HEK293 (cell line): ENCODE measurements around the gene HOXD12.

Experiments
- CTCF ChIA-PET: fragments of 350-600 bp; formaldehyde crosslinking; extraction: SDS; loops from one replicate; lab custom pipeline; 2021; ENCODE audit warnings: antibody characterized with exemption; lab: Yijun Ruan, JAX
- POLR2A ChIA-PET: fragments of 300-600 bp; formaldehyde crosslinking; extraction: SDS; loops from one replicate; lab custom pipeline; 2020; ENCODE audit warnings: antibody characterized with exemption, inconsistent platforms; lab: Yijun Ruan, JAX
- H3K27ac ChIP-seq: fragments of 200-500 bp; sonication (Bioruptor generic); 2 replicates; pipeline ENCODE4 v1.5.1; 2014; ENCODE audit warnings: low read depth, low read length, control low read depth, inconsistent platforms; ENCODE audit errors: extremely low read depth
- H3K36me3 ChIP-seq, 2 experiments: fragments of 200-500 bp in 1 of 2; sonication (Bioruptor generic) in 1 of 2; 1 replicate in 1 of 2; 2 replicates in 1 of 2; pipeline ENCODE4 v1.5.1; 2014 to 2017; ENCODE audit warnings: inconsistent platforms in 2 of 2, low read length in 2 of 2; ENCODE audit not compliant: control insufficient read depth in 2 of 2, insufficient read depth in 1 of 2
- H3K4me1 ChIP-seq: fragments of 200-500 bp; sonication (Bioruptor generic); 2 replicates; pipeline ENCODE4 v1.5.1; 2014; ENCODE audit warnings: mild to moderate bottlenecking, low read length, inconsistent platforms; ENCODE audit not compliant: control insufficient read depth, insufficient read depth
- H3K4me3 ChIP-seq: 2 replicates; pipeline ENCODE4 v1.5.1; 2011; ENCODE audit warnings: low read depth, mild to moderate bottlenecking, control low read depth, low read length, moderate library complexity
- H3K9me3 ChIP-seq: fragments of 200-500 bp; sonication (Bioruptor generic); 2 replicates; pipeline ENCODE4 v1.5.1; 2014; ENCODE audit warnings: low read depth, low read length, inconsistent platforms; ENCODE audit not compliant: control insufficient read depth, insufficient read depth
- EGR2 ChIP-seq: fragments of 450-650 bp; formaldehyde crosslinking; IDR thresholded peaks from 2 replicates; pipeline ENCODE4 v1.5.1; 2016; ENCODE audit warnings: low read depth, missing biosample characterization, missing genetic modification characterization
- GLIS2 ChIP-seq: fragments of 450-650 bp; formaldehyde crosslinking; IDR thresholded peaks from 2 replicates; pipeline ENCODE4 v1.5.1; 2016; ENCODE audit warnings: missing biosample characterization, missing genetic modification characterization
- OSR2 ChIP-seq: fragments of 450-650 bp; formaldehyde crosslinking; IDR thresholded peaks from 2 replicates; pipeline ENCODE4 v1.5.1; 2016; ENCODE audit warnings: missing biosample characterization, missing genetic modification characterization
- SETDB1 ChIP-seq: IDR thresholded peaks from one replicate; pipeline ENCODE4 v1.6.1; 2017; ENCODE audit warnings: mild to moderate bottlenecking, low read length, moderate library complexity, mixed read lengths; ENCODE audit not compliant: insufficient read length
- ZFHX2 ChIP-seq: fragments of 450-650 bp; formaldehyde crosslinking; conservative IDR thresholded peaks from 2 replicates; pipeline ENCODE4 v1.5.1; 2016; ENCODE audit warnings: missing biosample characterization, missing genetic modification characterization
- ZFP37 ChIP-seq: fragments of 450-650 bp; formaldehyde crosslinking; IDR thresholded peaks from 2 replicates; pipeline ENCODE4 v1.5.1; 2016; ENCODE audit warnings: missing biosample characterization, missing genetic modification characterization
- ZNF133 ChIP-seq: fragments of 450-650 bp; formaldehyde crosslinking; IDR thresholded peaks from 2 replicates; pipeline ENCODE4 v1.5.1; 2016; ENCODE audit warnings: missing biosample characterization, missing genetic modification characterization
- ZNF146 ChIP-seq: fragments of 450-650 bp; formaldehyde crosslinking; IDR thresholded peaks from 2 replicates; pipeline ENCODE4 v1.5.1; 2016; ENCODE audit warnings: missing biosample characterization, missing genetic modification characterization
- ZNF155 ChIP-seq: fragments of 450-650 bp; formaldehyde crosslinking; IDR thresholded peaks from 2 replicates; pipeline ENCODE4 v1.5.1; 2016; ENCODE audit warnings: missing biosample characterization, missing genetic modification characterization
- ZNF2 ChIP-seq: fragments of 450-650 bp; formaldehyde crosslinking; IDR thresholded peaks from 2 replicates; pipeline ENCODE4 v1.5.1; 2016; ENCODE audit warnings: missing biosample characterization, missing genetic modification characterization
- ZNF223 ChIP-seq: fragments of 450-650 bp; formaldehyde crosslinking; IDR thresholded peaks from 2 replicates; pipeline ENCODE4 v1.5.1; 2016; ENCODE audit warnings: missing biosample characterization, missing genetic modification characterization
- ZNF341 ChIP-seq: fragments of 450-650 bp; formaldehyde crosslinking; IDR thresholded peaks from 2 replicates; pipeline ENCODE4; 2016; ENCODE audit warnings: low read depth, missing biosample characterization, missing genetic modification characterization
- ZNF37A ChIP-seq: fragments of 450-650 bp; IDR thresholded peaks from 2 replicates; pipeline ENCODE4 v1.5.1; 2018; ENCODE audit warnings: missing biosample characterization, missing genetic modification characterization
- ZNF510 ChIP-seq: fragments of 450-650 bp; formaldehyde crosslinking; IDR thresholded peaks from 2 replicates; pipeline ENCODE4 v1.5.1; 2018; ENCODE audit warnings: mild to moderate bottlenecking, missing genetic modification characterization, missing biosample characterization; ENCODE audit not compliant: insufficient replicate concordance
- ZNF654 ChIP-seq: fragments of 450-650 bp; formaldehyde crosslinking; IDR thresholded peaks from 2 replicates; pipeline ENCODE4 v1.5.1; 2016; ENCODE audit warnings: low read depth, missing biosample characterization, missing genetic modification characterization
- ZNF664 ChIP-seq: fragments of 450-650 bp; formaldehyde crosslinking; IDR thresholded peaks from 2 replicates; pipeline ENCODE4 v1.5.1; 2016; ENCODE audit warnings: missing biosample characterization, missing genetic modification characterization
- ZNF701 ChIP-seq: fragments of 450-650 bp; formaldehyde crosslinking; IDR thresholded peaks from 2 replicates; pipeline ENCODE4 v1.5.1; 2016; ENCODE audit warnings: missing biosample characterization, missing genetic modification characterization
- ZXDB ChIP-seq: fragments of 450-650 bp; formaldehyde crosslinking; IDR thresholded peaks from 2 replicates; pipeline ENCODE4 v1.5.1; 2016; ENCODE audit warnings: missing biosample characterization, missing genetic modification characterization
- TF ChIP-seq, protein P1 (sequence below): fragments of 450-650 bp; formaldehyde crosslinking; IDR thresholded peaks from 2 replicates; pipeline ENCODE4 v1.5.1; 2017; ENCODE audit warnings: missing biosample characterization, missing genetic modification characterization
- TF ChIP-seq, protein P2 (sequence below): fragments of 450-650 bp; formaldehyde crosslinking; IDR thresholded peaks from 2 replicates; pipeline ENCODE4 v1.5.1; 2016; ENCODE audit warnings: missing biosample characterization, missing genetic modification characterization
- TF ChIP-seq, protein P3 (sequence below): fragments of 450-650 bp; formaldehyde crosslinking; IDR thresholded peaks from 2 replicates; pipeline ENCODE4 v1.5.1; 2017; ENCODE audit warnings: missing biosample characterization, missing genetic modification characterization
- TF ChIP-seq, protein P4 (sequence below): fragments of 450-650 bp; formaldehyde crosslinking; IDR thresholded peaks from 2 replicates; pipeline ENCODE4 v1.5.1; 2017; ENCODE audit warnings: missing biosample characterization, missing genetic modification characterization
- TF ChIP-seq, protein P5 (sequence below): fragments of 450-650 bp; formaldehyde crosslinking; optimal IDR thresholded peaks from 2 replicates; pipeline ENCODE3; 2016; ENCODE audit warnings: missing biosample characterization, mild to moderate bottlenecking, missing genetic modification characterization

Gene HOXD12

DNA sequence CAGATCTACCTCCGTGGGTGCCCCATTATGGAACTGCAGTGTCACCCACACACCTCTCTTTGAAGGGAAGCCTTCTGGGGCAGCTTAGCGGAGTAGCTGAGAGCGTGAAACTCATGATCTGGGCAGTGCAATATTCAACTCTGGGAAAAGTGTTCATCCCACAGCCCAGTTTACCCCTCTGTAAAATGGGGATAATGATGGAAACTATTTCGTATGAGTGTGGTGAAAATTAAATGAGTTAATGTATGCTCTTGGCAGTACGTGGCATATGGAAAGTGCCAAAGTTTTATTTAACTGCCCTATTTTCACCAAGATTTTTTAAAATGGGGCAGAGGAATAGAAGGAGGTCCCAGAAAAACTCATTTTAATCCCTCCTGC lies 27.3 kb upstream of the HOXD12 start (continued):
- TF ChIP-seq ZXDB (tag by site-specific recombination) (no peak), ZNF664 (tag by site-specific recombination) (no peak), ZNF146 (tag by site-specific recombination) (no peak), ZNF155 (no peak), ZNF510 (no peak), ZFP37 (tag by site-specific recombination) (no peak)
- TF ChIP-seq, all 188 proteins: peak for 0

DNA sequence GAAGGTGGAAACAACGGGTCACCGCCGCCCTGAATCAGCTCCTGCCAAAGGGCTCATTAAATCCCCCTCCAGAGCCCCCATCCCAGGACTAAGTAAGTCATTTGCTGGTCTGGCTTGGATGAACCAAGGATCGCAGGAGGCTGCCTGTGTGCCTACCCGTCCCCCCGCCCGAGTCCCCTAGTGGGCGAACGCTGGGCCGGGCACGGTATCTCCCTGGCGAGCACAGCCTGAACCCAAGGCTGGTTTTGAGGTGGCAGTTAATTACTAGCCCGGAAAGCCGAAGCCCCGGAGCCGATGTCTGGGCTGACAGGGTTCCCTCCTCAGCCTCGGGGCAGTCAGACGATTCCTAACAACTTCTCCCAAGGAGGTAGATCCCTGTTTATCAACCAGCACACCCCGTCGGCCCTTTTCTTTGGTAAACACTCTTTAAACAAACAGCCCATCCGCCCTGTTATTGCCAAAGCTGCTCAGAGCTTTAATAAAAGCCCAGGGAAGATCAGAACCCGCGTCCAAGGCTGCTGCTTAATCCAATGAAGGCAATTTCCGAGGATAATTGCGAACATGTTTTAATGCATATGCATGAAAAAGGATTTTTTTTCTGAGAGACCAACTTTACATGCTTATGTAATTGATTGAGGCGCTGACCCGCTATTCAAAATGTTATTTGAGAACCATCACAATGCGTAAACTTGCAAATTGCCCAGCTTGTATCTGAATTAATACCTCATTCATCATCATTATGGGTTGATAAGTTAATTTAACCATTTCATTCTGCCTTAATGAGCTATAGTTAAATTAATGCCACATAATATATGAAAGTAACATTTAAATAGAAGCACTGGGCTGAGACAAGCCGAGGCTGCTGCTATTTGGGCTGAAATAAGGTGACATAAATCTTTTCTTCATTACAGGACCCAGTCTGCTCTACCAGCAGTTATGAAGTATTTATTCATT lies 26.4 kb upstream of the HOXD12 start:
- ChIA-PET POLR2A (no interaction called here), CTCF (interaction anchor here (0.6 kb wide), 1 partner anchor 51 kb away, joined by 3 read pairs; no protein-coding TSS in a partner anchor)
- H3K4me3 ChIP-seq = no peak overlapping the region
- no peaks in the 10 kb centered on the region for H3K9me3 ChIP-seq
- no peaks in the 10 kb centered on the region for H3K36me3 ChIP-seq
- H3K27ac ChIP-seq = no peak overlapping the region
- TF ChIP-seq ZNF223 (tag by site-specific recombination) = no peak
- peak; percentile 24 for TF ChIP-seq SETDB1
- no peak for TF ChIP-seq ZNF654
- TF ChIP-seq, protein P1, sequence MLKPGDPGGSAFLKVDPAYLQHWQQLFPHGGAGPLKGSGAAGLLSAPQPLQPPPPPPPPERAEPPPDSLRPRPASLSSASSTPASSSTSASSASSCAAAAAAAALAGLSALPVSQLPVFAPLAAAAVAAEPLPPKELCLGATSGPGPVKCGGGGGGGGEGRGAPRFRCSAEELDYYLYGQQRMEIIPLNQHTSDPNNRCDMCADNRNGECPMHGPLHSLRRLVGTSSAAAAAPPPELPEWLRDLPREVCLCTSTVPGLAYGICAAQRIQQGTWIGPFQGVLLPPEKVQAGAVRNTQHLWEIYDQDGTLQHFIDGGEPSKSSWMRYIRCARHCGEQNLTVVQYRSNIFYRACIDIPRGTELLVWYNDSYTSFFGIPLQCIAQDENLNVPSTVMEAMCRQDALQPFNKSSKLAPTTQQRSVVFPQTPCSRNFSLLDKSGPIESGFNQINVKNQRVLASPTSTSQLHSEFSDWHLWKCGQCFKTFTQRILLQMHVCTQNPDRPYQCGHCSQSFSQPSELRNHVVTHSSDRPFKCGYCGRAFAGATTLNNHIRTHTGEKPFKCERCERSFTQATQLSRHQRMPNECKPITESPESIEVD = peak; percentile 56; the same call in 1 of the 2 replicates
- TF ChIP-seq GLIS2 = no peak
- no peak for TF ChIP-seq ZNF341 (tag by site-specific recombination)
- TF ChIP-seq ZNF664 (tag by site-specific recombination) = peak; percentile 28; the same call in 1 of the 2 replicates
- peak; percentile 46 for TF ChIP-seq OSR2 (tag by site-specific recombination)
- TF ChIP-seq ZNF701 (tag by site-specific recombination) = no peak
- no peaks in the 10 kb centered on the region for H3K4me1 ChIP-seq

DNA sequence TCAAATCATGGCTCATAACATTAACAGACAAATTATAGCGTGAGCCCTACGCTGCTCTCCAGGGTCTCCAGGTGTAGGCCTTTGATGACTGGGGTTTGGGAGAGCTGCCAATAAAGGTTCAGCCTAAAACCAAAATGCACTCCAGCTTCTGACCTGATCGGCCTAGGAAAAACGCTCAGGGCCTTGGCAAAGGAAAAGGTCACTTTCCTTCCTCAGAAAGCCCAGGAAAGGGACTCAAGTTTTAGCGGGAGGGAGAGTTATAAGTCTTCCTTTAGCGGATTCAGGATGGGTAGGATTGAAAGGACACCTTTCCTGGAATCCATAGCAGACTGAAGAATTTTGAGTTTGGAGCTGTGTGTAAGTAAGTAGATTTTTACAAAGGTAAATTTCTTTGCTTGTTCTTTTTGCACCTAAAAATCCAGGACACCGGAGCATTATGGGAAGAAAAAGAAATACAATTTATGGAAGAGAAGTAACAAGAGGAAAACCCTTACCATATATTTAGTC lies 24.6 kb upstream of the HOXD12 start:
- no peak overlapping the region for H3K27ac ChIP-seq
- ChIA-PET POLR2A (interaction anchor here (0.8 kb wide), 1 partner anchor 19 kb away, joined by 3 read pairs; no protein-coding TSS in a partner anchor), CTCF (interaction anchor here (1.6 kb wide), 1 partner anchor 709 kb away, joined by 3 read pairs; no protein-coding TSS in a partner anchor)
- no peak overlapping the region for H3K4me3 ChIP-seq
- H3K9me3 ChIP-seq = no peaks in the 10 kb centered on the region
- no peaks in the 10 kb centered on the region for H3K4me1 ChIP-seq
- H3K36me3 ChIP-seq = no peaks in the 10 kb centered on the region
- TF ChIP-seq ZFHX2 (tag by site-specific recombination) = no peak
- no peak for TF ChIP-seq ZNF37A (tag by site-specific recombination)
- TF ChIP-seq, protein P2, sequence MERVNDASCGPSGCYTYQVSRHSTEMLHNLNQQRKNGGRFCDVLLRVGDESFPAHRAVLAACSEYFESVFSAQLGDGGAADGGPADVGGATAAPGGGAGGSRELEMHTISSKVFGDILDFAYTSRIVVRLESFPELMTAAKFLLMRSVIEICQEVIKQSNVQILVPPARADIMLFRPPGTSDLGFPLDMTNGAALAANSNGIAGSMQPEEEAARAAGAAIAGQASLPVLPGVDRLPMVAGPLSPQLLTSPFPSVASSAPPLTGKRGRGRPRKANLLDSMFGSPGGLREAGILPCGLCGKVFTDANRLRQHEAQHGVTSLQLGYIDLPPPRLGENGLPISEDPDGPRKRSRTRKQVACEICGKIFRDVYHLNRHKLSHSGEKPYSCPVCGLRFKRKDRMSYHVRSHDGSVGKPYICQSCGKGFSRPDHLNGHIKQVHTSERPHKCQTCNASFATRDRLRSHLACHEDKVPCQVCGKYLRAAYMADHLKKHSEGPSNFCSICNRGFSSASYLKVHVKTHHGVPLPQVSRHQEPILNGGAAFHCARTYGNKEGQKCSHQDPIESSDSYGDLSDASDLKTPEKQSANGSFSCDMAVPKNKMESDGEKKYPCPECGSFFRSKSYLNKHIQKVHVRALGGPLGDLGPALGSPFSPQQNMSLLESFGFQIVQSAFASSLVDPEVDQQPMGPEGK = no peak
- no peak for TF ChIP-seq ZNF133
- TF ChIP-seq, protein P3, sequence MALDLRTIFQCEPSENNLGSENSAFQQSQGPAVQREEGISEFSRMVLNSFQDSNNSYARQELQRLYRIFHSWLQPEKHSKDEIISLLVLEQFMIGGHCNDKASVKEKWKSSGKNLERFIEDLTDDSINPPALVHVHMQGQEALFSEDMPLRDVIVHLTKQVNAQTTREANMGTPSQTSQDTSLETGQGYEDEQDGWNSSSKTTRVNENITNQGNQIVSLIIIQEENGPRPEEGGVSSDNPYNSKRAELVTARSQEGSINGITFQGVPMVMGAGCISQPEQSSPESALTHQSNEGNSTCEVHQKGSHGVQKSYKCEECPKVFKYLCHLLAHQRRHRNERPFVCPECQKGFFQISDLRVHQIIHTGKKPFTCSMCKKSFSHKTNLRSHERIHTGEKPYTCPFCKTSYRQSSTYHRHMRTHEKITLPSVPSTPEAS (tag by site-specific recombination) = no peak
- no peak for TF ChIP-seq EGR2 (tag by site-specific recombination)
- TF ChIP-seq, protein P4, sequence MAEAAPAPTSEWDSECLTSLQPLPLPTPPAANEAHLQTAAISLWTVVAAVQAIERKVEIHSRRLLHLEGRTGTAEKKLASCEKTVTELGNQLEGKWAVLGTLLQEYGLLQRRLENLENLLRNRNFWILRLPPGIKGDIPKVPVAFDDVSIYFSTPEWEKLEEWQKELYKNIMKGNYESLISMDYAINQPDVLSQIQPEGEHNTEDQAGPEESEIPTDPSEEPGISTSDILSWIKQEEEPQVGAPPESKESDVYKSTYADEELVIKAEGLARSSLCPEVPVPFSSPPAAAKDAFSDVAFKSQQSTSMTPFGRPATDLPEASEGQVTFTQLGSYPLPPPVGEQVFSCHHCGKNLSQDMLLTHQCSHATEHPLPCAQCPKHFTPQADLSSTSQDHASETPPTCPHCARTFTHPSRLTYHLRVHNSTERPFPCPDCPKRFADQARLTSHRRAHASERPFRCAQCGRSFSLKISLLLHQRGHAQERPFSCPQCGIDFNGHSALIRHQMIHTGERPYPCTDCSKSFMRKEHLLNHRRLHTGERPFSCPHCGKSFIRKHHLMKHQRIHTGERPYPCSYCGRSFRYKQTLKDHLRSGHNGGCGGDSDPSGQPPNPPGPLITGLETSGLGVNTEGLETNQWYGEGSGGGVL (tag by site-specific recombination) = no peak
- no peak for TF ChIP-seq ZNF2 (tag by site-specific recombination)
- TF ChIP-seq, protein P5, sequence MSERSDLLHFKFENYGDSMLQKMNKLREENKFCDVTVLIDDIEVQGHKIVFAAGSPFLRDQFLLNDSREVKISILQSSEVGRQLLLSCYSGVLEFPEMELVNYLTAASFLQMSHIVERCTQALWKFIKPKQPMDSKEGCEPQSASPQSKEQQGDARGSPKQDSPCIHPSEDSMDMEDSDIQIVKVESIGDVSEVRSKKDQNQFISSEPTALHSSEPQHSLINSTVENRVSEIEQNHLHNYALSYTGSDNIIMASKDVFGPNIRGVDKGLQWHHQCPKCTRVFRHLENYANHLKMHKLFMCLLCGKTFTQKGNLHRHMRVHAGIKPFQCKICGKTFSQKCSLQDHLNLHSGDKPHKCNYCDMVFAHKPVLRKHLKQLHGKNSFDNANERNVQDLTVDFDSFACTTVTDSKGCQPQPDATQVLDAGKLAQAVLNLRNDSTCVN (tag by site-specific recombination) = no peak
- no peak for TF ChIP-seq ZNF510
